HCT116 (cell line): ENCODE data around the gene GARS1. TPM values are rescaled to one million over a fixed set of nuclear protein-coding genes. Genes with fewer than 3 reads are reported as not detected.

Experiments
- ATAC-seq: fragments of 200-7000 bp; cut with Tn5 transposase; 2 replicates; pipeline ENCODE4 v1.9.1; 2020; ENCODE audit warnings: mild to moderate bottlenecking, moderate library complexity
- BruUV-seq: library from RNA; stranded (reverse); fragments of 400-500 nt; replicated peaks from 2 replicates; lab custom pipeline; 2021; lab: Mats Ljungman, UMichigan
- CTCF ChIA-PET: fragments of 300-600 bp; sonication (Branson Sonifier 250); formaldehyde crosslinking; loops from one replicate; lab custom pipeline; 2021; ENCODE audit warnings: antibody characterized with exemption; lab: Charles Lee
- POLR2A ChIA-PET: fragments of 300-600, 350-600 bp; sonication (Branson Sonifier 250); formaldehyde crosslinking; loops from one replicate; lab custom pipeline; 2021; ENCODE audit warnings: antibody characterized with exemption; lab: Charles Lee
- RAD21 ChIA-PET, 2 experiments: fragments of 300-600 bp; sonication (Branson Sonifier 250); formaldehyde crosslinking; loops; one replicate each; lab custom pipeline; 2023; ENCODE audit warnings: low total read pairs in 2 of 2; ENCODE audit not compliant: uncharacterized antibody in 2 of 2, unreplicated experiment in 2 of 2, low non-redundant PET in 1 of 2; lab: Charles Lee
- DNase-seq: peaks from one replicate; pipeline ENCODE4 v3.0.0-alpha.2; 2010; ENCODE audit warnings: low read depth, low spot score
- H2AFZ ChIP-seq: fragments of 200-600 bp; shearing (Covaris generic), sonication (generic); 2 replicates; pipeline ENCODE4 v1.6.1; 2017; ENCODE audit warnings: low read depth, mixed run types, mixed read lengths, antibody characterized with exemption, low read length; ENCODE audit not compliant: poor library complexity, severe bottlenecking
- H3K27ac ChIP-seq: 2 replicates; pipeline ENCODE4 v1.5.1; 2012; ENCODE audit warnings: low read depth, low read length
- H3K27me3 ChIP-seq: fragments of 200-600 bp; sonication (generic); 2 replicates; pipeline ENCODE4 v1.6.1; 2016; ENCODE audit warnings: mixed run types, low read length, mixed read lengths; ENCODE audit not compliant: insufficient read depth
- H3K36me3 ChIP-seq, 2 experiments: fragments of 200-500 bp in 1 of 2; fragments of 200-600 bp in 1 of 2; sonication (Bioruptor generic) in 1 of 2; sonication (generic) in 1 of 2; 2 replicates each; pipeline versions ENCODE4 v1.5.1 to v1.6.1; 2014 to 2016; ENCODE audit warnings: low read length in 2 of 2, inconsistent platforms in 1 of 2, mixed read lengths in 1 of 2, mixed run types in 1 of 2; ENCODE audit not compliant: insufficient read depth in 2 of 2, control insufficient read depth in 1 of 2
- H3K4me1 ChIP-seq, 2 experiments: fragments of 200-600 bp in 1 of 2; sonication (generic) in 1 of 2; 2 replicates each; pipeline versions ENCODE4 v1.5.1 to v1.6.1; 2012 to 2017; ENCODE audit warnings: low read length in 2 of 2, inconsistent platforms in 1 of 2, mild to moderate bottlenecking in 1 of 2, mixed read lengths in 1 of 2, mixed run types in 1 of 2, moderate library complexity in 1 of 2; ENCODE audit not compliant: insufficient read depth in 2 of 2, control insufficient read depth in 1 of 2
- H3K4me2 ChIP-seq: fragments of 200-600 bp; sonication (generic); 2 replicates; pipeline ENCODE4 v1.6.1; 2017; ENCODE audit warnings: mixed run types, low read length, mixed read lengths
- H3K4me3 ChIP-seq, 2 experiments: fragments of 200-600 bp in 1 of 2; sonication (generic) in 1 of 2; replicated peaks in 1 of 2; 2 replicates each; pipeline ENCODE4 v1.5.1; 2011 to 2016; ENCODE audit warnings: low read length in 2 of 2, control low read depth in 1 of 2, low read depth in 1 of 2, mild to moderate bottlenecking in 1 of 2, mixed read lengths in 1 of 2, mixed run types in 1 of 2
- H3K79me2 ChIP-seq: fragments of 200-600 bp; sonication (generic); 2 replicates; pipeline ENCODE4 v1.6.1; 2017; ENCODE audit warnings: mild to moderate bottlenecking, mixed run types, low read length, moderate library complexity, mixed read lengths; ENCODE audit not compliant: insufficient read depth
- H3K9ac ChIP-seq: fragments of 200-600 bp; sonication (generic); 2 replicates; pipeline ENCODE4 v1.6.1; 2016; ENCODE audit warnings: low read length, mixed read lengths
- H3K9me2 ChIP-seq: fragments of 200-600 bp; sonication (generic), shearing (Covaris generic); 2 replicates; pipeline ENCODE4 v1.6.1; 2017; ENCODE audit warnings: mixed run types, mild to moderate bottlenecking, moderate library complexity; ENCODE audit not compliant: insufficient read depth
- H3K9me3 ChIP-seq, 2 experiments: fragments of 200-500 bp in 1 of 2; fragments of 200-600 bp in 1 of 2; sonication (Bioruptor generic) in 1 of 2; sonication (generic) in 1 of 2; 2 replicates each; pipeline ENCODE4 v1.6.1; 2014 to 2017; ENCODE audit warnings: low read length in 2 of 2, mixed read lengths in 2 of 2, inconsistent platforms in 1 of 2, low read depth in 1 of 2, mild to moderate bottlenecking in 1 of 2, mixed run types in 1 of 2, moderate library complexity in 1 of 2; ENCODE audit not compliant: control insufficient read depth in 1 of 2, insufficient read depth in 1 of 2
- H4K20me1 ChIP-seq: fragments of 200-600 bp; sonication (generic), shearing (Covaris generic); 2 replicates; pipeline ENCODE4 v1.6.1; 2017; ENCODE audit warnings: mixed run types, mild to moderate bottlenecking, moderate library complexity; ENCODE audit not compliant: insufficient read depth
- CBX3 ChIP-seq: IDR thresholded peaks from 2 replicates; pipeline ENCODE4 v1.6.1; 2012; ENCODE audit warnings: low read depth
- CEBPB ChIP-seq: IDR thresholded peaks from 2 replicates; pipeline ENCODE4 v1.6.1; 2012; ENCODE audit warnings: low read depth
- EGR1 ChIP-seq: IDR thresholded peaks from 2 replicates; pipeline ENCODE4 v1.6.1; 2012; ENCODE audit warnings: low read depth
- EZH2 ChIP-seq: fragments of 200-600 bp; sonication (generic); IDR thresholded peaks from 2 replicates; pipeline ENCODE4 v1.6.1; 2017; ENCODE audit warnings: antibody characterized with exemption, mixed run types
- FOSL1 ChIP-seq: IDR thresholded peaks from 2 replicates; pipeline ENCODE4 v1.6.1; 2012; ENCODE audit warnings: low read depth
- JUND ChIP-seq: IDR thresholded peaks from 2 replicates; pipeline ENCODE4 v1.6.1; 2012
- POLR2A ChIP-seq: IDR thresholded peaks from 2 replicates; pipeline ENCODE4 v1.7.0; 2011; ENCODE audit warnings: borderline replicate concordance; ENCODE audit not compliant: insufficient read depth, insufficient read length; ENCODE audit errors: extremely low read depth
- POLR2AphosphoS5 ChIP-seq: IDR thresholded peaks from 2 replicates; pipeline ENCODE4 v1.6.1; 2011; ENCODE audit warnings: mild to moderate bottlenecking, low read depth, low read length, moderate library complexity
- SIN3A ChIP-seq: IDR thresholded peaks from 2 replicates; pipeline ENCODE4 v1.6.1; 2012; ENCODE audit warnings: low read depth
- SP1 ChIP-seq: IDR thresholded peaks from 2 replicates; pipeline ENCODE4 v1.6.1; 2012; ENCODE audit warnings: low read depth
- SRF ChIP-seq: IDR thresholded peaks from 2 replicates; pipeline ENCODE4 v1.6.1; 2012; ENCODE audit warnings: low read depth
- TCF7L2 ChIP-seq: IDR thresholded peaks from 2 replicates; pipeline ENCODE4 v1.7.0; 2011; ENCODE audit warnings: borderline replicate concordance, inconsistent platforms; ENCODE audit not compliant: insufficient read depth, insufficient read length; ENCODE audit errors: extremely low read depth
- YY1 ChIP-seq: IDR thresholded peaks from 2 replicates; pipeline ENCODE4 v1.6.1; 2011; ENCODE audit warnings: low read length, low read depth, moderate library complexity, mild to moderate bottlenecking; ENCODE audit not compliant: insufficient replicate concordance; ENCODE audit errors: extremely low read depth
- ZFX ChIP-seq: fragments of 450-650 bp; IDR thresholded peaks from 2 replicates; pipeline ENCODE4 v1.6.1; 2017
- ZNF274 ChIP-seq: fragments of 200-500 bp; sonication (Bioruptor generic); IDR thresholded peaks from 2 replicates; pipeline ENCODE4 v1.6.1; 2014; ENCODE audit warnings: mild to moderate bottlenecking, low read depth, low read length, inconsistent platforms
- intact Hi-C: fragments of 100-400 bp; cut with micrococcal nuclease; formaldehyde crosslinking; loops from 2 replicates; pipeline ENCODE4 v1.10.0; 2022
- total RNA-seq: library from RNA; stranded (reverse); gene quantifications from one replicate; pipeline ENCODE4 v1.2.1, GENCODE V29; 2021; ENCODE audit not compliant: unreplicated experiment
- TF ChIP-seq, protein P1 (sequence below): IDR thresholded peaks from 2 replicates; pipeline ENCODE4 v1.6.1; 2012
- TF ChIP-seq, protein P2 (sequence below): IDR thresholded peaks from 2 replicates; pipeline ENCODE4 v1.6.1; 2011; ENCODE audit warnings: mild to moderate bottlenecking, low read length, moderate library complexity; ENCODE audit not compliant: insufficient replicate concordance; ENCODE audit errors: extremely low read depth
- TF ChIP-seq, protein P3 (sequence below): IDR thresholded peaks from 2 replicates; pipeline ENCODE4 v1.6.1; 2012; ENCODE audit warnings: low read depth
- TF ChIP-seq, protein P4 (sequence below), 3 experiments: fragments of 200-600 bp in 1 of 3; sonication (generic) in 1 of 3; IDR thresholded peaks in 2 of 3; conservative IDR thresholded peaks in 1 of 3; 2 replicates each; pipeline ENCODE4 v1.5.1; 2012 to 2017; ENCODE audit warnings: low read depth in 2 of 3, low read length in 2 of 3, antibody characterized with exemption in 1 of 3, borderline replicate concordance in 1 of 3, control low read depth in 1 of 3, mild to moderate bottlenecking in 1 of 3, mixed read lengths in 1 of 3, mixed run types in 1 of 3, moderate library complexity in 1 of 3; ENCODE audit not compliant: insufficient read depth in 1 of 3
- TF ChIP-seq, protein P5 (sequence below): IDR thresholded peaks from 2 replicates; pipeline ENCODE4 v1.6.1; 2012

Gene GARS1
- total RNA-seq, 1 experiment from 2014 or later: 329 TPM

DNA sequence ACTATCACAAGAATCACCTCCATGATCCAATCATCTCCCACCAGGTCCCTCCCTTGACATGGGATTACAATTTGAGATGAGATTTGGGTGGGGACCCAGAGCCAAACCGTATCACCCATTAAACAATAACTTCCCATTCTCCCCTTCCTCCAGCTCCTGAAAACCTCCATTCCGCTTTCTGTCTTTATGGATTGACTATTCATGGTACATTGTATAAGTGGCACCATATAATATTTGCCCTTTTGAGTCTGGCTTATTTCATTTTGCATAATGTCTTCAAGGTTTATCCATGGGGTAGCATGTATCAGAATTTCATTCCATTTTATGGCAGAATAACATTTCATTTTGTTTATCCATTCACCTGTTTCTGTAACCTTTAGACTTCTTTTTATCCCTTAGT, 39.2 kb upstream of the GARS1 start:
- H3K9ac ChIP-seq: no peak overlapping the region
- no TSS peak for BruUV-seq
- no peak for ATAC-seq
- ChIA-PET CTCF (no interaction called here), RAD21 (no interaction called here), POLR2A (no interaction called here)
- H3K27me3 ChIP-seq: no peaks in the 10 kb centered on the region
- no peaks in the 10 kb centered on the region for H3K36me3 ChIP-seq
- H3K79me2 ChIP-seq: no peaks in the 10 kb centered on the region
- no peaks in the 10 kb centered on the region for H3K9me3 ChIP-seq
- no peak for DNase-seq
- TF ChIP-seq, protein P1, sequence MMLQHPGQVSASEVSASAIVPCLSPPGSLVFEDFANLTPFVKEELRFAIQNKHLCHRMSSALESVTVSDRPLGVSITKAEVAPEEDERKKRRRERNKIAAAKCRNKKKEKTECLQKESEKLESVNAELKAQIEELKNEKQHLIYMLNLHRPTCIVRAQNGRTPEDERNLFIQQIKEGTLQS: no peak
- TF ChIP-seq EZH2 (no peak), ZFX (no peak), ZNF274 (no peak), SP1 (no peak), FOSL1 (no peak), TCF7L2 (no peak), POLR2AphosphoS5 (no peak), SRF (no peak), SIN3A (no peak), EGR1 (no peak), CEBPB (no peak), POLR2A (no peak), YY1 (no peak), JUND (no peak), CBX3 (no peak)
- TF ChIP-seq, protein P2, sequence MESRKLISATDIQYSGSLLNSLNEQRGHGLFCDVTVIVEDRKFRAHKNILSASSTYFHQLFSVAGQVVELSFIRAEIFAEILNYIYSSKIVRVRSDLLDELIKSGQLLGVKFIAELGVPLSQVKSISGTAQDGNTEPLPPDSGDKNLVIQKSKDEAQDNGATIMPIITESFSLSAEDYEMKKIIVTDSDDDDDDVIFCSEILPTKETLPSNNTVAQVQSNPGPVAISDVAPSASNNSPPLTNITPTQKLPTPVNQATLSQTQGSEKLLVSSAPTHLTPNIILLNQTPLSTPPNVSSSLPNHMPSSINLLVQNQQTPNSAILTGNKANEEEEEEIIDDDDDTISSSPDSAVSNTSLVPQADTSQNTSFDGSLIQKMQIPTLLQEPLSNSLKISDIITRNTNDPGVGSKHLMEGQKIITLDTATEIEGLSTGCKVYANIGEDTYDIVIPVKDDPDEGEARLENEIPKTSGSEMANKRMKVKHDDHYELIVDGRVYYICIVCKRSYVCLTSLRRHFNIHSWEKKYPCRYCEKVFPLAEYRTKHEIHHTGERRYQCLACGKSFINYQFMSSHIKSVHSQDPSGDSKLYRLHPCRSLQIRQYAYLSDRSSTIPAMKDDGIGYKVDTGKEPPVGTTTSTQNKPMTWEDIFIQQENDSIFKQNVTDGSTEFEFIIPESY: no peak
- TF ChIP-seq, protein P3, sequence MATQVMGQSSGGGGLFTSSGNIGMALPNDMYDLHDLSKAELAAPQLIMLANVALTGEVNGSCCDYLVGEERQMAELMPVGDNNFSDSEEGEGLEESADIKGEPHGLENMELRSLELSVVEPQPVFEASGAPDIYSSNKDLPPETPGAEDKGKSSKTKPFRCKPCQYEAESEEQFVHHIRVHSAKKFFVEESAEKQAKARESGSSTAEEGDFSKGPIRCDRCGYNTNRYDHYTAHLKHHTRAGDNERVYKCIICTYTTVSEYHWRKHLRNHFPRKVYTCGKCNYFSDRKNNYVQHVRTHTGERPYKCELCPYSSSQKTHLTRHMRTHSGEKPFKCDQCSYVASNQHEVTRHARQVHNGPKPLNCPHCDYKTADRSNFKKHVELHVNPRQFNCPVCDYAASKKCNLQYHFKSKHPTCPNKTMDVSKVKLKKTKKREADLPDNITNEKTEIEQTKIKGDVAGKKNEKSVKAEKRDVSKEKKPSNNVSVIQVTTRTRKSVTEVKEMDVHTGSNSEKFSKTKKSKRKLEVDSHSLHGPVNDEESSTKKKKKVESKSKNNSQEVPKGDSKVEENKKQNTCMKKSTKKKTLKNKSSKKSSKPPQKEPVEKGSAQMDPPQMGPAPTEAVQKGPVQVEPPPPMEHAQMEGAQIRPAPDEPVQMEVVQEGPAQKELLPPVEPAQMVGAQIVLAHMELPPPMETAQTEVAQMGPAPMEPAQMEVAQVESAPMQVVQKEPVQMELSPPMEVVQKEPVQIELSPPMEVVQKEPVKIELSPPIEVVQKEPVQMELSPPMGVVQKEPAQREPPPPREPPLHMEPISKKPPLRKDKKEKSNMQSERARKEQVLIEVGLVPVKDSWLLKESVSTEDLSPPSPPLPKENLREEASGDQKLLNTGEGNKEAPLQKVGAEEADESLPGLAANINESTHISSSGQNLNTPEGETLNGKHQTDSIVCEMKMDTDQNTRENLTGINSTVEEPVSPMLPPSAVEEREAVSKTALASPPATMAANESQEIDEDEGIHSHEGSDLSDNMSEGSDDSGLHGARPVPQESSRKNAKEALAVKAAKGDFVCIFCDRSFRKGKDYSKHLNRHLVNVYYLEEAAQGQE: no peak
- TF ChIP-seq, protein P4, sequence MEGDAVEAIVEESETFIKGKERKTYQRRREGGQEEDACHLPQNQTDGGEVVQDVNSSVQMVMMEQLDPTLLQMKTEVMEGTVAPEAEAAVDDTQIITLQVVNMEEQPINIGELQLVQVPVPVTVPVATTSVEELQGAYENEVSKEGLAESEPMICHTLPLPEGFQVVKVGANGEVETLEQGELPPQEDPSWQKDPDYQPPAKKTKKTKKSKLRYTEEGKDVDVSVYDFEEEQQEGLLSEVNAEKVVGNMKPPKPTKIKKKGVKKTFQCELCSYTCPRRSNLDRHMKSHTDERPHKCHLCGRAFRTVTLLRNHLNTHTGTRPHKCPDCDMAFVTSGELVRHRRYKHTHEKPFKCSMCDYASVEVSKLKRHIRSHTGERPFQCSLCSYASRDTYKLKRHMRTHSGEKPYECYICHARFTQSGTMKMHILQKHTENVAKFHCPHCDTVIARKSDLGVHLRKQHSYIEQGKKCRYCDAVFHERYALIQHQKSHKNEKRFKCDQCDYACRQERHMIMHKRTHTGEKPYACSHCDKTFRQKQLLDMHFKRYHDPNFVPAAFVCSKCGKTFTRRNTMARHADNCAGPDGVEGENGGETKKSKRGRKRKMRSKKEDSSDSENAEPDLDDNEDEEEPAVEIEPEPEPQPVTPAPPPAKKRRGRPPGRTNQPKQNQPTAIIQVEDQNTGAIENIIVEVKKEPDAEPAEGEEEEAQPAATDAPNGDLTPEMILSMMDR (IDR thresholded peaks at IDR 0.05 in 2 of 3, conservative IDR thresholded peaks at IDR 0.05 in 1 of 3; ENCODE audit: borderline replicate concordance in 1 of 3, insufficient read depth in 1 of 3, low read depth in 2 of 3, low read length in 2 of 3): no peak
- TF ChIP-seq, protein P5, sequence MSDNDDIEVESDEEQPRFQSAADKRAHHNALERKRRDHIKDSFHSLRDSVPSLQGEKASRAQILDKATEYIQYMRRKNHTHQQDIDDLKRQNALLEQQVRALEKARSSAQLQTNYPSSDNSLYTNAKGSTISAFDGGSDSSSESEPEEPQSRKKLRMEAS: no peak
- H3K9me2 ChIP-seq: no peaks in the 10 kb centered on the region
- no peak overlapping the region for H3K4me2 ChIP-seq
- H3K4me1 ChIP-seq: peaks cover 16 to 19% of the 10 kb centered on the region in 2 experiments
- H2AFZ ChIP-seq: no peak overlapping the region
- intact Hi-C loops: no loop called here
- no peak overlapping the region for H3K4me3 ChIP-seq
- no peaks in the 10 kb centered on the region for H4K20me1 ChIP-seq
- no peak overlapping the region for H3K27ac ChIP-seq
